ENCODE results near the gene MIA. TPM values are rescaled to one million over a fixed set of nuclear protein-coding genes. Genes with fewer than 3 reads are reported as not detected.
A peak's percentile ranks its signal among the peaks of the same experiment; 100 is the strongest.

The MIA gene
- total and polyA plus RNA-seq, 2 of the 4 experiments (the other 2 are of a cell fraction) = 0.44 TPM; not detected in 1

GRCh38 chr19:40739030-40739839 is 36.1 kb upstream of the MIA start:
- in situ Hi-C loops (cut with MboI; ENCODE audit: low sequenced_read_pairs) = no loop called here
- no peak overlapping the region for H3K4me3 ChIP-seq (ENCODE audit: insufficient read depth, low read depth, low read length)
- no peak overlapping the region for H3K18ac ChIP-seq (ENCODE audit: low read depth, low read length)
- H4K8ac ChIP-seq (ENCODE audit: low read depth in 2 of 2, low read length in 2 of 2) = no peak overlapping the region
- H4K20me1 ChIP-seq (ENCODE audit: insufficient read depth, low read length) = no peaks in the 10 kb centered on the region
- DNase-seq (no peak), ATAC-seq (ENCODE audit: low read depth) (no peak)
- H3K27me3 ChIP-seq (ENCODE audit: control insufficient read depth, insufficient read depth, low read length) = no peaks in the 10 kb centered on the region
- intact Hi-C loops (cut with micrococcal nuclease) = no loop called here
- no peaks in the 10 kb centered on the region for H3K4me1 ChIP-seq (ENCODE audit: control insufficient read depth, insufficient read depth, low read length)
- no peak overlapping the region for H3K9ac ChIP-seq (ENCODE audit: low read depth, low read length)
- POLR2A ChIA-PET (ENCODE audit: unreplicated experiment) = no interaction called here
- dilution Hi-C loops (cut with HindIII; ENCODE audit: low sequenced_read_pairs, unreplicated experiment) = no loop called here
- H2BK20ac ChIP-seq (ENCODE audit: low read depth, low read length) = no peak overlapping the region
- CTCF ChIA-PET = no interaction called here
- BruUV-seq (replicated peaks) = no TSS peak
- H2AK5ac ChIP-seq (ENCODE audit: low read depth, low read length) = no peak overlapping the region
- H3K27ac ChIP-seq (ENCODE audit: insufficient read depth, low read length) = no peak overlapping the region
- 92% methylated on average over 16 of the region's 22 CpGs; no CpG with 5 or more reads in 1 of the 2 experiments for WGBS, 2 experiments (ENCODE audit: extremely low coverage in 2 of 2, insufficient read length in 1 of 2)
- peaks cover 36% of the 10 kb centered on the region for H3K36me3 ChIP-seq (ENCODE audit: control insufficient read depth, insufficient read depth, low read length)
- H3K4ac ChIP-seq (ENCODE audit: low read depth, low read length) = no peak overlapping the region
- H2BK15ac ChIP-seq (ENCODE audit: low read depth, low read length) = no peak overlapping the region
- peak overlapping the region; percentile 55 for H2AK9ac ChIP-seq (replicated peaks; ENCODE audit: low read depth, low read length, poor library complexity)
- H2BK5ac ChIP-seq (ENCODE audit: low read depth, low read length, poor library complexity, severe bottlenecking) = no peak overlapping the region
- no peak overlapping the region for H3K56ac ChIP-seq (ENCODE audit: extremely low read depth, insufficient read depth, low read length)
- no peak overlapping the region for H3K23ac ChIP-seq (ENCODE audit: low read depth, low read length)
- H3K4me2 ChIP-seq (ENCODE audit: low read depth, low read length) = no peak overlapping the region
- H3K9me3 ChIP-seq (ENCODE audit: control insufficient read depth, insufficient read depth, low read length) = no peaks in the 10 kb centered on the region
- peak overlapping the region; percentile 7 for H2AFZ ChIP-seq (replicated peaks; ENCODE audit: low read length, poor library complexity)
- TF ChIP-seq FOS (IDR thresholded peaks at IDR 0.05; ENCODE audit: low read depth, low read length) (no peak), MAFK (IDR thresholded peaks at IDR 0.05; ENCODE audit: low read depth, low read length) (no peak), BHLHE40 (IDR thresholded peaks at IDR 0.05; ENCODE audit: low read depth, low read length) (no peak), MXI1 (IDR thresholded peaks at IDR 0.05; ENCODE audit: borderline replicate concordance, low read depth, low read length) (no peak), RFX5 (IDR thresholded peaks at IDR 0.05; ENCODE audit: low read depth, low read length) (no peak), ELK1 (IDR thresholded peaks at IDR 0.05; ENCODE audit: borderline replicate concordance, low read depth, low read length) (no peak), CTCF (conservative IDR thresholded peaks at IDR 0.05; ENCODE audit: low read depth, low read length) (no peak), POLR2A (IDR thresholded peaks at IDR 0.05; ENCODE audit: low read depth, low read length) (no peak), RCOR1 (IDR thresholded peaks at IDR 0.05; ENCODE audit: insufficient replicate concordance, low read length) (no peak), RAD21 (IDR thresholded peaks at IDR 0.05; ENCODE audit: low read length) (no peak), SMC3 (IDR thresholded peaks at IDR 0.05; ENCODE audit: low read depth, low read length) (no peak), NFE2L2 (IDR thresholded peaks at IDR 0.05; ENCODE audit: low read depth, low read length) (no peak)
- H3K79me1 ChIP-seq (ENCODE audit: low read depth in 1 of 2, low read length in 2 of 2) = no peaks in the 10 kb centered on the region; a peak in 1 of 4 replicates
- no peak overlapping the region for H2BK120ac ChIP-seq (ENCODE audit: low read depth, low read length)
- no peaks in the 10 kb centered on the region for H3K9me1 ChIP-seq (ENCODE audit: insufficient read depth, low read length)
- H3K14ac ChIP-seq (replicated peaks; ENCODE audit: low read depth, low read length) = no peak overlapping the region
- H4K91ac ChIP-seq (ENCODE audit: insufficient read depth, low read depth, low read length) = no peak overlapping the region
- no peak overlapping the region for H4K5ac ChIP-seq (ENCODE audit: low read depth, low read length)
